K562 (cell line): ENCODE measurements around the gene PDE8B. TPM values are rescaled to one million over a fixed set of nuclear protein-coding genes. Genes with fewer than 3 reads are reported as not detected.

Source experiments
- ATAC-seq: fragments of 200-7000 bp; cut with Tn5 transposase; 3 replicates; pipeline ENCODE4 v1.9.1; 2020; ENCODE audit warnings: moderate library complexity
- BruUV-seq: library from RNA; stranded (reverse); fragments of 400-500 nt; replicated peaks from 2 replicates; lab custom pipeline; 2021; lab: Mats Ljungman, UMichigan
- CTCF ChIA-PET: fragments of 300-600 bp; formaldehyde crosslinking; extraction: SDS; loops from one replicate; lab custom pipeline; 2021; ENCODE audit warnings: low intra/inter-chr PET ratio; lab: Yijun Ruan, JAX
- POLR2A ChIA-PET: fragments of 300-600, 350-650 bp; sonication (Branson Sonifier 250); formaldehyde crosslinking; extraction: SDS; loops from one replicate; lab custom pipeline; 2021; ENCODE audit warnings: antibody characterized with exemption, inconsistent platforms; lab: Yijun Ruan, JAX
- DNase-seq, 4 experiments: peaks; one replicate each; pipeline versions ENCODE4 v3.0.0 to v3.0.0-alpha.2; 2011 to 2018; ENCODE audit warnings: low spot score in 3 of 4, mixed read lengths in 3 of 4; ENCODE audit errors: extremely low read depth in 1 of 4
- FAIRE-seq: peaks from 2 replicates; lab custom pipeline; 2011; peaks lifted over from hg19 to GRCh38; lab: Jason Lieb, UNC
- H2AFZ ChIP-seq: 2 replicates; pipeline ENCODE4 v1.6.0; 2011; ENCODE audit warnings: low read depth, low read length, control low read depth, inconsistent platforms
- H3K27ac ChIP-seq: fragments of 200-600 bp; 3 replicates; pipeline ENCODE4 v1.8.0; 2011; ENCODE audit warnings: low read depth, mild to moderate bottlenecking, control low read depth, inconsistent platforms, low read length, moderate library complexity, mixed read lengths; ENCODE audit errors: extremely low read depth
- H3K27me3 ChIP-seq, 2 experiments: fragments of 300-600 bp in 1 of 2; 2 replicates in 1 of 2; 3 replicates in 1 of 2; pipeline versions ENCODE4 v1.6.0 to v1.8.0; 2011; ENCODE audit warnings: inconsistent platforms in 2 of 2, low read length in 2 of 2, mild to moderate bottlenecking in 1 of 2, mixed read lengths in 1 of 2, moderate library complexity in 1 of 2; ENCODE audit not compliant: control insufficient read depth in 2 of 2, insufficient read depth in 2 of 2
- H3K36me3 ChIP-seq: fragments of 300-600 bp; 3 replicates; pipeline ENCODE4 v1.8.0; 2011; ENCODE audit warnings: mild to moderate bottlenecking, low read length, inconsistent platforms; ENCODE audit not compliant: control insufficient read depth, insufficient read depth
- H3K4me1 ChIP-seq, 2 experiments: fragments of 200-600 bp in 1 of 2; replicated peaks in 1 of 2; 2 replicates in 1 of 2; 3 replicates in 1 of 2; pipeline versions ENCODE4 v1.5.1 to v1.8.0; 2011; ENCODE audit warnings: inconsistent platforms in 2 of 2, low read length in 2 of 2, mild to moderate bottlenecking in 1 of 2, mixed read lengths in 1 of 2, moderate library complexity in 1 of 2; ENCODE audit not compliant: control insufficient read depth in 2 of 2, insufficient read depth in 2 of 2
- H3K4me2 ChIP-seq: 2 replicates; pipeline ENCODE4 v1.6.1; 2011; ENCODE audit warnings: low read length, control low read depth, inconsistent platforms, mixed read lengths; ENCODE audit not compliant: insufficient read depth
- H3K4me3 ChIP-seq: fragments of 200-600 bp; sonication (generic), shearing (Covaris generic); 2 replicates; pipeline ENCODE4 v1.5.1; 2016; ENCODE audit warnings: control low read depth, inconsistent platforms
- H3K79me2 ChIP-seq: fragments of 200-600 bp; 3 replicates; pipeline ENCODE4 v1.8.0; 2011; ENCODE audit warnings: low read length, inconsistent platforms; ENCODE audit not compliant: control insufficient read depth, insufficient read depth
- H3K9ac ChIP-seq, 2 experiments: 2 replicates each; pipeline versions ENCODE4 v1.6.0 to v1.6.1; 2011; ENCODE audit warnings: low read depth in 2 of 2, low read length in 2 of 2, control low read depth in 1 of 2, inconsistent platforms in 1 of 2, mild to moderate bottlenecking in 1 of 2, mixed read lengths in 1 of 2; ENCODE audit not compliant: insufficient read depth in 1 of 2
- H3K9me1 ChIP-seq: one replicate; pipeline ENCODE4 v1.6.0; 2011; ENCODE audit warnings: inconsistent platforms, mild to moderate bottlenecking, low read length, moderate library complexity; ENCODE audit not compliant: control insufficient read depth, insufficient read depth
- H3K9me3 ChIP-seq: replicated peaks from 2 replicates; pipeline ENCODE4 v1.5.1; 2011; ENCODE audit warnings: low read depth, low read length, inconsistent platforms; ENCODE audit not compliant: control insufficient read depth, insufficient read depth
- H4K20me1 ChIP-seq: replicated peaks from 2 replicates; pipeline ENCODE4 v1.6.1; 2011; ENCODE audit warnings: low read length, inconsistent platforms, mixed read lengths; ENCODE audit not compliant: control insufficient read depth, insufficient read depth
- ASH1L ChIP-seq: fragments of 450-650 bp; IDR thresholded peaks from 2 replicates; pipeline ENCODE4 v1.6.1; 2018; ENCODE audit warnings: borderline replicate concordance, mild to moderate bottlenecking, low read depth; ENCODE audit not compliant: partially characterized antibody
- CC2D1A ChIP-seq: fragments of 450-650 bp; IDR thresholded peaks from 2 replicates; pipeline ENCODE4 v1.6.1; 2017; ENCODE audit warnings: mild to moderate bottlenecking
- CHAMP1 ChIP-seq: fragments of 450-650 bp; IDR thresholded peaks from 2 replicates; pipeline ENCODE4 v1.6.1; 2016; ENCODE audit warnings: mild to moderate bottlenecking
- CHD2 ChIP-seq: IDR thresholded peaks from 2 replicates; pipeline ENCODE4 v1.6.1; 2011; ENCODE audit warnings: low read depth, low read length
- DDX20 ChIP-seq: fragments of 450-650 bp; IDR thresholded peaks from 2 replicates; pipeline ENCODE4 v1.6.1; 2016; ENCODE audit warnings: missing genetic modification characterization, low read depth, mild to moderate bottlenecking, missing compliant biosample characterization, moderate library complexity
- ELK1 ChIP-seq: sonication (generic); formaldehyde crosslinking; IDR thresholded peaks from 2 replicates; pipeline ENCODE4 v1.8.1; 2022; ENCODE audit warnings: missing genetic modification reagents
- HCFC1 ChIP-seq: IDR thresholded peaks from 2 replicates; pipeline ENCODE4 v1.6.1; 2012; ENCODE audit warnings: low read depth, low read length, improper control_type of control experiment
- HSF4 ChIP-seq: fragments of 250-450 bp; sonication (Bioruptor Pico); IDR thresholded peaks from 2 replicates; pipeline ENCODE4 v2.1.2; 2022; ENCODE audit warnings: mild to moderate bottlenecking, moderate library complexity, borderline replicate concordance
- MEF2A ChIP-seq: IDR thresholded peaks from 2 replicates; pipeline ENCODE4 v1.6.1; 2011; ENCODE audit warnings: low read depth, mild to moderate bottlenecking, low read length, moderate library complexity; ENCODE audit not compliant: control insufficient read depth
- NKRF ChIP-seq: fragments of 450-650 bp; IDR thresholded peaks from 2 replicates; pipeline ENCODE4 v1.6.1; 2016; ENCODE audit warnings: borderline replicate concordance
- NR2F6 ChIP-seq: fragments of 450-650 bp; formaldehyde crosslinking; IDR thresholded peaks from 2 replicates; pipeline ENCODE4 v1.4.0; 2020; ENCODE audit warnings: mild to moderate bottlenecking
- SAFB ChIP-seq: fragments of 200-400 bp; formaldehyde crosslinking; IDR thresholded peaks from 2 replicates; pipeline ENCODE4 v1.6.1; 2017; ENCODE audit warnings: low read depth, low read length, borderline replicate concordance
- SMARCA4 ChIP-seq: fragments of 450-650 bp; IDR thresholded peaks from 2 replicates; pipeline ENCODE4 v1.6.1; 2016
- TCFL5 ChIP-seq: fragments of 250-450 bp; sonication (Bioruptor Pico); conservative IDR thresholded peaks from 2 replicates; pipeline ENCODE4 v1.6.1; 2021; ENCODE audit warnings: mild to moderate bottlenecking, moderate library complexity, matching md5 sums
- ZNF174 ChIP-seq: fragments of 250-450 bp; sonication (Bioruptor Pico); IDR thresholded peaks from 2 replicates; pipeline ENCODE4 v1.4.0; 2020; ENCODE audit warnings: mild to moderate bottlenecking
- ZNF212 ChIP-seq: fragments of 450-650 bp; formaldehyde crosslinking; IDR thresholded peaks from 2 replicates; pipeline ENCODE4 v1.4.0; 2020; ENCODE audit warnings: mild to moderate bottlenecking
- WGBS: fragments of 100-300 bp; shearing (Covaris generic); methylation state at CpG from one replicate; pipeline ENCODE4 v1.1.6; 2016; ENCODE audit warnings: low coverage, mixed read lengths; ENCODE audit not compliant: insufficient coverage; ENCODE audit errors: missing lambda C conversion rate; 5-methylcytosine and 5-hydroxymethylcytosine counted together
- in situ Hi-C: fragments of 300-500 bp; cut with MboI; formaldehyde crosslinking; loops from 4 replicates; pipeline ENCODE4 v1.15.0; 2018; ENCODE audit warnings: inconsistent platforms, mixed read lengths
- intact Hi-C: fragments of 100-400 bp; cut with micrococcal nuclease; formaldehyde crosslinking; loops from 2 replicates; pipeline ENCODE4 v1.14.2; 2022
- polyA plus RNA-seq, 8 experiments: library from polyadenylated mRNA; depleted of rRNA in 4 of 8; stranded (reverse) in 5 of 8; unstranded in 3 of 8; fragments of >200 nt; fragmentation: Nextera tagmentation in 2 of 8; fragmentation: Illumina TruSeq in 1 of 8; extraction: Ambion mirVana in 2 of 8; extraction: Trizol in 1 of 8; gene quantifications; 2 replicates each; pipeline versions ENCODE4 v1.2.1 to v1.2.3, GENCODE V29; 2011 to 2014; ENCODE audit warnings: inconsistent platforms in 1 of 8, missing spikeins in 1 of 8
- total RNA-seq, 7 experiments: library from RNA; depleted of rRNA in 6 of 7; stranded (reverse); fragments of >200 nt in 6 of 7; fragmentation: Illumina TruSeq in 2 of 7; extraction: Trizol in 2 of 7; gene quantifications; 2 replicates each; pipeline versions ENCODE4 v1.2.1 to v1.2.3, GENCODE V29; 2011 to 2021; ENCODE audit warnings: low replicate concordance in 1 of 7
- TF ChIP-seq, protein P1 (sequence below): fragments of 250-450 bp; sonication (Bioruptor Pico); IDR thresholded peaks from 2 replicates; pipeline ENCODE4 v1.4.0; 2020

The PDE8B gene
- total and polyA plus RNA-seq, 9 of the 15 experiments (the other 6 are each of a cell fraction or from before 2014, with no cell fraction given): 0.15 to 0.28 TPM; not detected in 7

DNA sequence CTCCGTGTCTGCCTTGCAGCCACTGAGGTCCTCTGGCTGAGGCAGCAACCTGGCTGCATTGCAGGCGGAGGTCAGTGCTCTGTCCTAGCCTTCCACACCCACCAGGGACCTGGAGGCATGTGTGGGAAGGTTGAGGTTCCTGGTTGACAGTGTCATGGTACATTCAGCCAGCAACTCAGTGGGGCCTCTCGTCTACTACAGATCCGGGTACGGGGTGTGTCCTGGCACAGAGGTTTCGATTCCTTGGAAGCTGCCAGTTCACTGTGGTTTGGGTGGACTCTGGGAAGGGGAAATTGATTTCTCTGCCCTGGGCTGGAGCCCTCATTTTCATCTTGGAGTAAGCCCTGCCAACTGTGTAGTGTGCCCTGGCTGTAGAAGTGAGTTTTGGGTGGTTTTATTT lies 45.1 kb downstream of the PDE8B start:
- Histone ChIP-seq H3K9me1 (no peaks in the 10 kb centered on the region), H3K27ac (no peak overlapping the region), H3K4me1 (no peaks in the 10 kb centered on the region), H3K9ac (no peak overlapping the region), H3K4me3 (no peak overlapping the region), H3K79me2 (no peaks in the 10 kb centered on the region), H3K27me3 (peaks cover 0 to 16% of the 10 kb centered on the region in 2 experiments; a peak in 2 of 5 replicates), H3K36me3 (no peaks in the 10 kb centered on the region), H3K4me2 (no peak overlapping the region), H4K20me1 (no peaks in the 10 kb centered on the region), H2AFZ (no peak overlapping the region), H3K9me3 (no peaks in the 10 kb centered on the region)
- CTCF ChIA-PET: no interaction called here
- 0% methylated on average over 6 of the region's 6 CpGs for WGBS
- no TSS peak for BruUV-seq
- in situ Hi-C loops: no loop called here
- no peak for ATAC-seq
- no peak for DNase-seq
- no peak for FAIRE-seq
- intact Hi-C loops: no loop called here
- POLR2A ChIA-PET: no interaction called here
- TF ChIP-seq HSF4 (CRISPR knock-in tag): no peak
- TF ChIP-seq MEF2A: no peak
- TF ChIP-seq CHD2: no peak
- TF ChIP-seq, protein P1, sequence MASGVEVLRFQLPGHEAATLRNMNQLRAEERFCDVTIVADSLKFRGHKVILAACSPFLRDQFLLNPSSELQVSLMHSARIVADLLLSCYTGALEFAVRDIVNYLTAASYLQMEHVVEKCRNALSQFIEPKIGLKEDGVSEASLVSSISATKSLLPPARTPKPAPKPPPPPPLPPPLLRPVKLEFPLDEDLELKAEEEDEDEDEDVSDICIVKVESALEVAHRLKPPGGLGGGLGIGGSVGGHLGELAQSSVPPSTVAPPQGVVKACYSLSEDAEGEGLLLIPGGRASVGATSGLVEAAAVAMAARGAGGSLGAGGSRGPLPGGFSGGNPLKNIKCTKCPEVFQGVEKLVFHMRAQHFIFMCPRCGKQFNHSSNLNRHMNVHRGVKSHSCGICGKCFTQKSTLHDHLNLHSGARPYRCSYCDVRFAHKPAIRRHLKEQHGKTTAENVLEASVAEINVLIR (CRISPR knock-in tag): no peak
- no peak for TF ChIP-seq ASH1L
- no peak for TF ChIP-seq NR2F6 (CRISPR knock-in tag)
- TF ChIP-seq HCFC1: no peak
- TF ChIP-seq ELK1: no peak
- no peak for TF ChIP-seq DDX20
- no peak for TF ChIP-seq CHAMP1
- no peak for TF ChIP-seq CC2D1A
- TF ChIP-seq SAFB: no peak
- no peak for TF ChIP-seq ZNF212
- no peak for TF ChIP-seq NKRF
- TF ChIP-seq TCFL5: no peak
- no peak for TF ChIP-seq SMARCA4
- no peak for TF ChIP-seq ZNF174 (CRISPR knock-in tag)
